Stimulated activated CD4-positive, alpha-beta T cell treated with anti-CD3 and anti-CD28 coated beads, Interleukin-4, amount 100 ng/mL, for 48 hours (primary cell): Measurements from ENCODE around the gene ADARB2.

Experiments
- DNase-seq, 2 donors: peaks; one replicate each; pipeline ENCODE4 v3.0.0-alpha.2; 2020; ENCODE audit warnings: low read depth in 2 of 2

The ADARB2 gene

GRCh38 chr10:1527951-1528350 is 209.4 kb downstream of the ADARB2 start:
- no peak for DNase-seq

- no peak for DNase-seq
These were observed 210.8 kb downstream of the ADARB2 start for GRCh38 chr10:1526436-1527055.

GRCh38 chr10:1525354-1526162 is 211.8 kb downstream of the ADARB2 start:
- no peak for DNase-seq

GRCh38 chr10:1524540-1524939 is 212.8 kb downstream of the ADARB2 start:
- DNase-seq: no peak

GRCh38 chr10:1523221-1523620 is 214.1 kb downstream of the ADARB2 start:
- no peak for DNase-seq

GRCh38 chr10:1522237-1522636 is 215.1 kb downstream of the ADARB2 start:
- DNase-seq: no peak

GRCh38 chr10:1521741-1522140 is 215.6 kb downstream of the ADARB2 start:
- no peak for DNase-seq

GRCh38 chr10:1520909-1521565 is 216.3 kb downstream of the ADARB2 start:
- DNase-seq: no peak

GRCh38 chr10:1519391-1519790 is 217.9 kb downstream of the ADARB2 start:
- DNase-seq: no peak

GRCh38 chr10:1517684-1518083 is 219.6 kb downstream of the ADARB2 start:
- no peak for DNase-seq

GRCh38 chr10:1516492-1517165 is 220.7 kb downstream of the ADARB2 start:
- no peak for DNase-seq

GRCh38 chr10:1515780-1516491 is 221.4 kb downstream of the ADARB2 start:
- DNase-seq: no peak

GRCh38 chr10:1515121-1515779 is 222.1 kb downstream of the ADARB2 start:
- no peak for DNase-seq

GRCh38 chr10:1514681-1515080 is 222.6 kb downstream of the ADARB2 start:
- no peak for DNase-seq

- DNase-seq: no peak
These were observed 224.1 kb downstream of the ADARB2 start for GRCh38 chr10:1513221-1513620.

GRCh38 chr10:1509011-1509530 is 228.3 kb downstream of the ADARB2 start:
- no peak for DNase-seq

- DNase-seq: no peak
These were observed 229.2 kb downstream of the ADARB2 start for GRCh38 chr10:1508096-1508495.

- DNase-seq: no peak
These were observed 229.9 kb downstream of the ADARB2 start for GRCh38 chr10:1507436-1507835.

GRCh38 chr10:1504940-1505339 is 232.4 kb downstream of the ADARB2 start:
- DNase-seq: no peak

- no peak for DNase-seq
These were observed 233.0 kb downstream of the ADARB2 start for GRCh38 chr10:1504286-1504685.

GRCh38 chr10:1502451-1502850 is 234.9 kb downstream of the ADARB2 start:
- no peak for DNase-seq
